Forelimb muscle (tissue), 1 donor: Measurements from ENCODE around the gene KIF2A. TPM values are rescaled to one million over a fixed set of nuclear protein-coding genes. Genes with fewer than 3 reads are reported as not detected.
"Not testable (repeated sequence)": the region's sequence is repeated elsewhere in the genome, so short reads cannot be mapped to it uniquely, and the experiment has no call there.

Experiments used
- DNase-seq: peaks from one replicate; pipeline ENCODE4 v3.0.0-alpha.2; 2013; ENCODE audit warnings: low read depth
- polyA plus RNA-seq: library from polyadenylated mRNA; unstranded; fragments of 120-200 nt; gene quantifications from one replicate; pipeline ENCODE4 v1.2.1, GENCODE V29; 2013; ENCODE audit not compliant: insufficient read length

Gene KIF2A
- polyA plus RNA-seq, 1 donor = 30.9 TPM

GRCh38 chr5:62291829-62292228 is 14.2 kb upstream of the KIF2A start:
- DNase-seq = not testable (repeated sequence)

- DNase-seq = no peak
These were observed 9.0 kb upstream of the KIF2A start for GRCh38 chr5:62296998-62297397.

DNA sequence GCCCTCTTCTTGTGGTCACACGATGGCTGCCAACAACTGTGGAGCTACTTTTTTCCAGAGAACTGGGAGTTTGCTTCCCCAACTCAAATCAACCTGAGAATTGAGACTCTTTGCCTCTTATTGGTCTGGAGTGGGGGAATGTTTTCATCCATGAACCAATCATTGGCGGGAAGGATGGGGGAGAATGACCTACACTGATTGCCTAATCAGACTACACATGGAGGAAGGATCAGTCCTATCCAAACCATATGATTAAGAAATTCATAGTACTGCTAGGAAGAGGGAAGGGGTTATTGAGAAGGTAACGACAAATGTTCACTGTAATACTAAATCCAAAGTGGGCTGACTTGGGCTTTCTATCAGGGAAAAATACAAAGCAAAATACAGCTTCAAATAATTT is 7.9 kb upstream of the KIF2A start:
- DNase-seq = no peak

- no peak for DNase-seq
These were observed 6.9 kb upstream of the KIF2A start for GRCh38 chr5:62299101-62299500.

DNA sequence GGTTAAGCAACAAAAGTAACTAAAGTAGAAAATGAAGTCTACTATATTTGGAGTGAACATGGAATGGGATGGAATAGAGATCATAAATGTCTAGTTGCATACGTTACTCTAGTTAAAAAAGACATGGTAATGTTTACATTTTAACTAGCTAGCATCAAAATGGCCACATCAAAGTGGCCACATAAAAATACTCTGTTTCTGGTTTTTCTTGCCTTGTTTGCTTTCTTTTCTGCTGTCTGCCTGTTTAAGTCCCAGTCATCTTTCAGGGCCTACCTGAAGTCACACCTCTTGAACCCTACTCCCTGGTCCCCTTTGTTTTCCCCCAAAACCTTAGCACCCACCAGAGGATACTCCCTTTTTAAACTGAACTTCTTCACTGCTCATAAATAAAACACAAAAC is 6.4 kb upstream of the KIF2A start:
- no peak for DNase-seq

- DNase-seq = no peak
These were observed 670 bp upstream of the KIF2A start for GRCh38 chr5:62305358-62305714.

DNA sequence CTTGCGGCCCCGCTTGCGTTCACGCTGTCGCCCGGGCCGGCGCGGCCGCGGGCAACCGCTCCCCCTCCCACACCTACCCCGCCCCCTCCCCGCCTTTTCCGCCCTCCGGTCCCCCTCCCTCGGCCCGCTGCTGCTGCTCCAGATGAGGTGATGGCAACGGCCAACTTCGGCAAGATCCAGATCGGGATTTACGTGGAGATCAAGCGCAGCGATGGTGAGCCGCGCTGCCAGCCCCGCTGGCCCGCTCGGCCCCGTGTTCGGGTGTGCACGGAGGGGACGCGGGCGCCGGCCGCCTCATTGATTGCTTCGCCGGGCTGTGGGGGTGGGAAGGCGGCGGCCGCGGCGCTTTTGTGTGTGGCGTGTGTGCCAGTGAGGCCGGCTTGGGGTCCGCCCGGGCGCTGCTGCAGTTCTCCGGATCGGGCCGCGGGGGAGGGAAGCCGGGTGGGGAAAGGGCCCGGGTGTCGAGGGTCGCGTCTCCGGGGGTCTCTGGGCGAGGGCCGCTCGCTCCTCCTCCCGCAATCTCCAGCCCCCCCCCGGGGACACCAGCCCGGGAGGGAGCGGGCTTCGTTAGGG is 403 bp downstream of the KIF2A start:
- DNase-seq = no peak

- DNase-seq = no peak
These were observed 1.1 kb downstream of the KIF2A start for GRCh38 chr5:62306896-62307689.

DNA sequence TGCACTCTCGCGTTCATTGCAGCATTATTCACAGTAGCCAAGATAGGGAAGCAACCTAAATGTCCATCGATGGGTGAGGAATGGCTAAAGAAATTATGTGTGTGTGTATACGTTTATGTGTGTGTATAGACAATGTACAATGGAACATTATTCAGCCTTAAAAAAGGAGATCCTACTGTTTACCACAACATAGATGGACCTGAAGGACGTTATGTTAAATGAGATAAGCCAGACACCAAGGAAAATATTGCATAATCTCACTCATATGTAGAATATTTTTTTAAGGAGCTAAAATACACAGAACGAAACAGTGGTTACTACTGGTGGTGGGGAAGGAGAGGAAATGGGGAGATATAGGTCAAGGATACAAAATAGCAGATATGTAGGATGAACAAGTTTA is 2.4 kb downstream of the KIF2A start:
- no peak for DNase-seq

- no peak for DNase-seq
These were observed 3.1 kb downstream of the KIF2A start for GRCh38 chr5:62309107-62309506.

DNA sequence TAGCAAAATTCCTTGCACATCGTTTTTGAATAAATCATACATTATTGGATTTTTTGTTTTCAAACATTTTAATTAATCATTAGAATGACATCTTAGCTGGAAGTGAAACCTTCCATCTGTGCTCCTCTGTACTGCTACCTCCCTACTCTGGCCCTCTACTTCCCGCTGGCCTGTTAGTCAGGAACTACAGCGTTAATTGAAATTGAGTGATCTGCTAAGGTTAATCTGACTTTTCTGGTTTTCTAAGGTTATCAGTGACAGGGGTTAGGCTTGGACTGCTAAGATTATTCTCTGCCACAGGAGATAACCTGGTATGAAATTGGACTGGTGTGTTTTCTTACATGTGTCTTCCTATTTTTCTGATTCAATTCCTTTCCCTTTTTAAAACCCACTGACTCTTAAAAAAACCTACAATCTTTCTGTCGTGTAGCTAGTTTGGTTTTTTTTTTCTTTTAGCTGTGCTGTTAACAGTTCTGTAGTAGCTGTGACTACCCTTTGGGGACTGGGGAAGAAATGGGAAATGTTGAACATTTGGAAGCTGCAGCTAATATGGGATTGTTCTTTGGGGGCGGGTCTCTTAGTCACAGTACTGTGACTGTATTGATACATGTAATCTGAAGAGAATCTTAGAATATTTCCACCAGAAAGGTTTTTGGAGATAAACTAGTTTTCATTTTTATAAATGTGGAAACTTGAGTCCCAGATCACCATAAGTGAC is 4.6 kb downstream of the KIF2A start:
- DNase-seq = no peak

GRCh38 chr5:62312036-62312435 is 6.0 kb downstream of the KIF2A start:
- no peak for DNase-seq

DNA sequence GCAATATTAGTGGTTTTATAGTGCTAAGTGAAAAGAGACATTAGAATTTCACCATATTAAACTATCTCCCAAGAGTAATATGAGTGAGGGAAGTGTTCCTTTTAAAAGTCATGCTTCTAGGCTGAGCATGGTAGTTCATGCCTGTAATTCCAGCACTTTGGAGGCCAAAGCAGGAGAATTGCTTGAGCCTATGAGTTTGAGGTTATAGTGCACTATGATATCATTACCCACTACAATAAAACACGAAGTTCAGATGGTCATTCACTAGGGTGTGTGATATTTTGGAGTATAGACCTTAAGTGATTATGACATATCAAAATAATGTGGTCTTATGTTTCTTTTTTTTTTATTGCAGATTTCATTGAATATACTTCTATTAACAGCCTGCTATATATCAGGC is 6.7 kb downstream of the KIF2A start:
- no peak for DNase-seq

DNA sequence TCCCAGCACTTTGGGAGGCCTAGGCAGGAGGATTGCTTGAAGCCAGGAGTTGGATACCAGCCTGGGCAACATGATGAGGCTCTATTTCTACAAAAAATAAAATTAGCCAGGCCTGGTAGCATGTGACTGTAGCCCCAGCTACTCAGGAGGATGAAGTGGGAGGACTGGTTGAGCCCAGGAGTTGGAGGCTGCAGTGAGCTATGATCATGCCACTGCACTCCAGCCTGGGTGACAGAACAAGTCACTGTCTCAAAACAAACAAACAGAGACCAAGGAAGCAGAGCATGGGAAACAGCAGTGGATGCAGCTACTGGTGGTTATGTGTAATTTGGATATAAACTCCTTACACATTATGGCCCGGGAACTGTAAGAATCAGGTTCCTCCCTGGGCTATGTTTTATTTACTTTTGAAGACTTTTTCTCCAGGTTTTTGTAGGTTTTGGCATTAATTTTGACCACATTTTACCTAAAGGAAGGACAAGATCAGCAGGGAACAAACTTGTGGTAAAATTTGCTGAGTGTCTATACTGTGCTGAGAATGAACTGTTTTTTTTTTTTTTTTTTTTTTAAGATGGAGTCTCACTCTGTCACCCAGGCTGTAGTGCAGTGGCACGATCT is 8.3 kb downstream of the KIF2A start:
- no peak for DNase-seq

DNA sequence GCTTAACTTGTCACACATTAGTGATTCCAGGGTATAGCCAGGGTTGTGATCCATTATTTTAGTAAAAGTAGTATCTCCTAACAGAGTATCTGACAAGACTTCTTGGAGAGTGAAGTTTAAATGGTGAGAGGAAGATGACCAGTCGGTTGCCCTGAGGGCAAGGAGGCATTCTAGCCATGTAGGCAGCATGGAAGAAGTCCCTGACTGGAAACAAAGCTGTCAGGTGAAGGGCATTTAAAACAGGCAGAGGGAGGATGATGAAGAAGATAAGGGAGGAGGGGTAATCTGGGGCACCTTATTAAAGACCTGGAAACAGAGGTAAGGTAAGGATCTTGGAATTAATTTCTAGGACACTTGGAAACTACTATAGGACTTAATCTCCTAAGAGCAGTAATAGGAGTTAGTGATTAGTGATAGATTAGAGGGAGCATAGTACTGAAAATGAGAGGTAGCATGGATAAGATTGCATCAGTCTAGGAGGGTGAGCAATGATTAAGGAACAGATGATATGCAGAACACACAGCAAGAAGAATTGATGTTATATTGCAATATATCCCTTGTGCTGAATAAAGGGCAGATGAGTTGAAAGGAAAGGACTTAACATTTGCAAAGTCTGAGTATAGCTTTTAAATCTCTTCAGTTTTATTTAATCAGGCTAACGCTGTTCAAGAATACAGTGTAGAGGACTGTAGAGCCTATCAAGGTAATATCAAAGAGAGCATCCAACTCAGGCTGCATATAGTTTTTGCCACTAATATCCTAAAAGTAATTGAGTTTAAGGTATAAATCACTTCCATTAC is 9.6 kb downstream of the KIF2A start:
- DNase-seq = no peak

- DNase-seq = no peak
These were observed 10.1 kb downstream of the KIF2A start for GRCh38 chr5:62316176-62316502.

- DNase-seq = no peak
These were observed 11.8 kb downstream of the KIF2A start for GRCh38 chr5:62317810-62318209.

DNA sequence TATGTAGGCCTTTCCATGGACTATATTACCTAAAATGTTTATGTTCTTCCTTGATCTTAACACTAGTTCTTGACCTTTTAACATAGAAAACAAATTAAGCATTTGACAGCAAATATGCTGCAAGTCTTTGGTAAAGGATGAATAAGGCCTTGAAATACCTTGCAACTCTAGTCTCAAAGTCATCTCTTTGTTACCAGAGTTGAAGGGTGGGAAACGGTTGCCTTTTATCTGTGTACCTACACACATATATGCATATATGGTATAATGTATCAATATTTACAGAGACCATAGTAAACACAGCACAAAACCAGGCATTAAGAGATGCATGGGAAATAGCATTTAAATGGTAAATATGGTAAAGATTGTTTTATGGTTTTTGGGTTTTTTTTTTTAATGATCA is 16.5 kb downstream of the KIF2A start:
- DNase-seq = no peak

GRCh38 chr5:62326302-62326701 is 20.3 kb downstream of the KIF2A start:
- DNase-seq = no peak

DNA sequence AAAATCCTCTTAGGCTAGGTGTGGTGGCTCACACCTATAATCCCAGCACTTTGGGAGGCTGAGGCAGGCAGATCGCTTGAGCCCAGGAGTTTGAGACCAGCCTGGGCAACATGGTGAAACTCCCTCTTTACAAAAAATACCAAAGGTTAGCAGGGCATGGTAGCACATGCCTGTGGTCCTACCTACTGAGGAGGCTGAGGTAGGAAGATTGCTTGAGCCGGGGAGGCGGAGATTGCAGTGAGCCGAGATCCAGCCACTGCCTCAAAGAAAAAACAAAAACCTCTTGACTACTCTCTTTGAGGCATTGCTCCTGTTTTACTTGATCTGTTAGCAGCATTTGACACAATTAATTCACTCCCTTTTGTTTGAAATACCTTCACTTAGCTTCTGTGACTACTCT is 20.7 kb downstream of the KIF2A start:
- no peak for DNase-seq

DNA sequence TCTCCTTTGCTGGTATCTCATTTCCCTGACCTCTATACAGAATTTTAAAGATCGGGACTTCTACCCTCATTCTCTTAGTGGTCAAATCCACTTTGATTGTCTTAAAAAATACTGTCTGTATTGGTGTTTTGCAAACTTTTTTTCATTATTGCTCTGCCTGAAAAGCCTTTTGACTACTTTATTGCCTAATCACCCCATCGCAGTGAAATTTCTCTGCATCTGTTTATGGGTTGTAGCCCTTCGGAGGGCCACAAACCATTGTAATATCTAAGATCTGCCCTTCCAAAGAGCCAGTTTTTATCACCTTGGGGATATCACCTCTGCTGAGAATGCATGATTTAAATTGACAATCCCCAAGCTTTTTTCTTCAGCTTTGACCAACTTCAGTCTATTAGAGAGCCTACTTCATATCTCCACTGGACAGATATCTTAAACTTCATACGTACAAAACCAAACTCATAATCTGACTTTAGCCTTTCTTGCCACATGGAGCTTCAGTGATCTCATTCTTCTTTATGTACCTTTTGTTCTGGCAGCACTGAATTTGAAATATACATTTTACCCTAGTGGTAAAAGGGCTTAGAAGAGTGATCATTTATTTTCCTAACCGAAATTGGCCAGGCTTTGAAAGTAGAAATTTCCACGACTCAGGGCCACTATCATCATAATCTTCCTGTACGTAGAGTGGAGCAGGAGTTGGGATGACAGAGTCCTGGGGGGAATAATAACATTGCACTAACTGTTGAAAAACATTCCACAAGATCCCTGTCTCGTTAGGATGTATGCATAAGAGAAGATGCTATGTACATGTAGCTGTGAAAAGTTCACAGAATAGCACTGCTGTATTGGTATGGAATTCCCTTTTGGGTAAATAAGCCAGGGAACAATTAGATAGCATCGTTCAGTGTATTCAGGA is 21.4 kb downstream of the KIF2A start:
- DNase-seq = no peak
